Tibial artery (tissue), 4 donors: ENCODE measurements around the gene DMTF1.

Source experiments
- DNase-seq, 2 donors: peaks; one replicate each; pipeline ENCODE4 v3.0.0-alpha.2; 2019
- H3K27ac ChIP-seq, 2 donors: fragments of 200-600 bp; sonication (generic) in 1 of 2; 1 replicate in 1 of 2; 2 replicates in 1 of 2; pipeline ENCODE4 v1.5.1; 2018 to 2019; ENCODE audit warnings: mild to moderate bottlenecking in 1 of 2
- H3K27me3 ChIP-seq, 2 donors: fragments of 200-600 bp; sonication (generic) in 1 of 2; one replicate each; pipeline versions ENCODE4 v1.5.1 to v1.6.0; 2016 to 2019
- H3K36me3 ChIP-seq, 3 donors: fragments of 200-600 bp; sonication (generic) in 2 of 3; one replicate each; pipeline ENCODE4 v1.5.1; 2016 to 2019; ENCODE audit warnings: mild to moderate bottlenecking in 2 of 3
- H3K4me1 ChIP-seq, 4 donors: fragments of 200-600 bp; sonication (generic) in 2 of 4; 1 replicate in 3 of 4; 2 replicates in 1 of 4; pipeline ENCODE4 v1.5.1; 2016 to 2019
- H3K4me3 ChIP-seq, 2 donors: fragments of 200-600 bp; sonication (generic) in 1 of 2; 1 replicate in 1 of 2; 2 replicates in 1 of 2; pipeline ENCODE4 v1.5.1; 2018 to 2019; ENCODE audit warnings: mild to moderate bottlenecking in 2 of 2
- H3K9me3 ChIP-seq, 3 donors: fragments of 200-600 bp; sonication (generic) in 1 of 3; one replicate each; pipeline ENCODE4 v1.5.1; 2016 to 2019
- intact Hi-C: fragments of 100-400 bp; cut with DNase I; formaldehyde crosslinking; loops from one replicate; pipeline ENCODE4 v1.15.0; 2023; ENCODE audit warnings: low total_unique reads
- TF ChIP-seq, protein P1 (sequence below), 2 experiments: fragments of 200-600 bp in 1 of 2; fragments of 450-650 bp in 1 of 2; IDR thresholded peaks; one replicate each; pipeline ENCODE4 v1.5.1; 2017 to 2019; ENCODE audit warnings: antibody characterized with exemption in 2 of 2, mild to moderate bottlenecking in 1 of 2, moderate library complexity in 1 of 2

DMTF1 gene

DNA sequence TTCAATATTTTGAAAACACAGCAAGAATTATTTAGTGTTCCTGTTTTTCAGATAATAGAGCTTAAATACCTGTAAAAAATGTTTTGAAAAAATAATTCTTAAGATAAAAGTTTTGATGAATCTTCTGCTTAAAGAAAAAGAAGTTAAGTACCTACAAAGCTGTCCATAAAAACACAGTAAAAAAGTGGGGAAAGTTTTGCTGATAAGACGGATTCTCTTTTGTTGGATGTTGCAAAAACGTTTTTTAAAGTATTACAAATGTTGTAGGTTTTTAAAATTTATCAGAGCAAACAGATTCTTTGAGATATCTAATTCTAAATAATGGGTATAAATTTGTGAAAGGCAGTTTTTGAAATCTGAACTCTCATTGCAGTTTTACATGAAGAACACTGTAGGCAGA is 12.2 kb downstream of the DMTF1 start:
- Histone ChIP-seq H3K27me3 (no peaks in the 10 kb centered on the region), H3K36me3 (peaks cover 36 to 55% (median 55%) of the 10 kb centered on the region in 3 donors), H3K4me3 (no peak overlapping the region), H3K9me3 (no peaks in the 10 kb centered on the region), H3K4me1 (peaks cover 0 to 21% (median 6%) of the 10 kb centered on the region in 4 donors), H3K27ac (no peak overlapping the region)
- DNase-seq, result no peak
- TF ChIP-seq, protein P1, sequence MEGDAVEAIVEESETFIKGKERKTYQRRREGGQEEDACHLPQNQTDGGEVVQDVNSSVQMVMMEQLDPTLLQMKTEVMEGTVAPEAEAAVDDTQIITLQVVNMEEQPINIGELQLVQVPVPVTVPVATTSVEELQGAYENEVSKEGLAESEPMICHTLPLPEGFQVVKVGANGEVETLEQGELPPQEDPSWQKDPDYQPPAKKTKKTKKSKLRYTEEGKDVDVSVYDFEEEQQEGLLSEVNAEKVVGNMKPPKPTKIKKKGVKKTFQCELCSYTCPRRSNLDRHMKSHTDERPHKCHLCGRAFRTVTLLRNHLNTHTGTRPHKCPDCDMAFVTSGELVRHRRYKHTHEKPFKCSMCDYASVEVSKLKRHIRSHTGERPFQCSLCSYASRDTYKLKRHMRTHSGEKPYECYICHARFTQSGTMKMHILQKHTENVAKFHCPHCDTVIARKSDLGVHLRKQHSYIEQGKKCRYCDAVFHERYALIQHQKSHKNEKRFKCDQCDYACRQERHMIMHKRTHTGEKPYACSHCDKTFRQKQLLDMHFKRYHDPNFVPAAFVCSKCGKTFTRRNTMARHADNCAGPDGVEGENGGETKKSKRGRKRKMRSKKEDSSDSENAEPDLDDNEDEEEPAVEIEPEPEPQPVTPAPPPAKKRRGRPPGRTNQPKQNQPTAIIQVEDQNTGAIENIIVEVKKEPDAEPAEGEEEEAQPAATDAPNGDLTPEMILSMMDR (IDR thresholded peaks at IDR 0.05), result no peak
- intact Hi-C loops, result loop anchor here (10.0 kb wide), 1 partner anchor 50 kb away; the partner anchor contains the start of gene TMEM243

DNA sequence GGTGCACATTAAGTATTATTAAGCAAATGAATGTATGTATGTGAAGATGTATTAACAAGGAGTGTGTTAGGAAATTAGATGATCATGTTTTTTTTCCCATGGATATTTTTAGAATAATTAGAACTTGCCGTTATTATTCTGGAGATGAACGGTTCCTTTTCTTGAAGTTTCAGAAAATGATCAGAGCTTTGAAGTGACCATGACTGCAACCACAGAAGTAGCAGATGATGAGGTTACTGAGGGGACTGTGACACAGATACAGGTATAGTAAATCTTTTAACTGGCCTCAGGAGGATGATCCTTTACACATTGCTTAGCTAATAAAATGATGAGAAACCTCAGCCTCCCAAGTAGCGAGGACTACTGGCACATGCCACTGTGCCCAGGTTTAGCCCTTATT is 18.6 kb downstream of the DMTF1 start:
- Histone ChIP-seq H3K27ac (peak overlapping the region in 1 of 2 donors; percentile 38), H3K36me3 (peaks cover 91 to 95% (median 94%) of the 10 kb centered on the region in 3 donors), H3K4me3 (no peak overlapping the region), H3K27me3 (no peaks in the 10 kb centered on the region), H3K4me1 (peaks cover 0 to 15% (median 8%) of the 10 kb centered on the region in 4 donors), H3K9me3 (no peaks in the 10 kb centered on the region)
- intact Hi-C loops, result no loop called here
- DNase-seq, result no peak
- TF ChIP-seq, protein P1 (IDR thresholded peaks at IDR 0.05), result no peak

DNA sequence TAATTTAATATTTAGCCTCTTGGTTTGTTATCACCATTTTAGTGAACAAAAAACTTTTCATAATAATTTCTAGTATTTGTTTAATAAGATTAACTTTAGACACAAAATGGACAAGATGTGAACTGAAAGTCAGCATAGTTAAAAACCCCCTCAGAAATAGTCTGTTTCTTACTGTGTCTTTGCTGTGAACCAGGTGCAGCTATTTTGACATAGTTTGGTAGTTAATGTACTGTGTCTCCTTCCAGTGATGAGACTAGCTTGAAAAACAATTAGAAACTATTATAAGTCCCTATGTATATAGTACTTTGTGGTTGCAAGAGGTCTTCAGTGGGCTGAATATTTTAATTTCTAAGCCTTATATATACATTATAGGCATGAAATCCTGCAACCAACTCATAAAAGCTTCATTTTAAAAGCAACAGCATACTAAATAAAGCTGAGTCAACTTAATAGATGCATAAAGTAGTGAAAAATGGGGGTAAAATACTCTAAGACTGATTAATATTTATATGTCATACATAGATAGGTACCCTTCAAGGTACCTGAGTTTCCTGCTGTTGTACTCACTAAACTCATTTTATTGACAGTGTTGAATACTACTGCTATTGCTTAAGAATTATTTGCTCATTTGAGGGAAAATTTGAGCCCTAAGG is 19.2 kb downstream of the DMTF1 start:
- H3K4me1 ChIP-seq, result peaks cover 0 to 15% (median 8%) of the 10 kb centered on the region in 4 donors
- no peak for DNase-seq
- H3K27ac ChIP-seq, result no peak overlapping the region
- TF ChIP-seq, protein P1 (IDR thresholded peaks at IDR 0.05), result no peak
- H3K9me3 ChIP-seq, result no peaks in the 10 kb centered on the region
- no peaks in the 10 kb centered on the region for H3K27me3 ChIP-seq
- H3K36me3 ChIP-seq, result peaks cover 86 to 94% (median 91%) of the 10 kb centered on the region in 3 donors
- no peak overlapping the region for H3K4me3 ChIP-seq
- intact Hi-C loops, result no loop called here

DNA sequence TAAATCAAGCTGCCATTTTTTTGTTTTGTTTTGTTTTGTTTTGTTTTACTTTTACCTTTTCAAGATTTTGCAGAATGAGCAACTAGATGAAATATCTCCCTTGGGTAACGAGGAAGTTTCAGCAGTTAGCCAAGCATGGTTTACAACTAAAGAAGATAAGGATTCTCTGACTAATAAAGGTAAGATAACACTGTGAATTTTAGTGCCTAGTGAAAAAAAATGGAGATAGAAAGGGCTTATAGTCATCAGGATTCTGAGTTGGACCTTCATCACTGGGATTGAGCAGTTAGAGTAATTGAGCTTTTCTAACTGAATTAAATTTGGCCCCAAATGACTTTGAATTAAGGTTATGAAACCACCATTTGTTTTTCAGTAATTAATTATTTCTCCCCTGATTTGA is 21.2 kb downstream of the DMTF1 start:
- no peak for DNase-seq
- Histone ChIP-seq H3K36me3 (peaks cover 67 to 79% (median 72%) of the 10 kb centered on the region in 3 donors), H3K27me3 (no peaks in the 10 kb centered on the region), H3K4me3 (no peak overlapping the region), H3K9me3 (no peaks in the 10 kb centered on the region), H3K4me1 (peaks cover 0 to 15% (median 8%) of the 10 kb centered on the region in 4 donors), H3K27ac (no peak overlapping the region)
- intact Hi-C loops, result no loop called here
- TF ChIP-seq, protein P1 (IDR thresholded peaks at IDR 0.05), result no peak

DNA sequence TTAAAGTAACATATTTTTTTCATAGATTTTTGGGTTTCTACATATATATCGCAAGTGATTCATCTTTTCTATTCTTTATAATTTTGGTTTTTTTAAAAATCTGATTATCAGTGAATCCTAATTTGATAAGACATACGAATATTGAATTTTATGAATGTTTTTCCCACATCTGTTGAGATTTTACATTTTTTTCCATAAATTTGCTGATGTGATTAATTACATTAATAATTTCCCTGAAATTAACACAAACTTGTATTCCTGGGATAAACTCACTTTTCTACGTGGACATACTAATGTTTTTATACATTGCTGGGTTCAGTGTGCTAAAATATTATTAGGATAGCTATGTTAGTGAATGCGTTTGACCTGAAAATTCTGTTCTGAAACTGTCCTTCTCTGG is 26.1 kb downstream of the DMTF1 start:
- no peak for DNase-seq
- no peaks in the 10 kb centered on the region for H3K9me3 ChIP-seq
- H3K27ac ChIP-seq, result no peak overlapping the region
- no peak overlapping the region for H3K4me3 ChIP-seq
- peaks cover 45 to 62% (median 56%) of the 10 kb centered on the region in 3 donors for H3K36me3 ChIP-seq
- TF ChIP-seq, protein P1 (IDR thresholded peaks at IDR 0.05), result no peak
- intact Hi-C loops, result no loop called here
- no peaks in the 10 kb centered on the region for H3K4me1 ChIP-seq
- no peaks in the 10 kb centered on the region for H3K27me3 ChIP-seq
